CD4-positive, alpha-beta T cell (primary cell): ENCODE measurements around the gene CACNA1G. TPM values are rescaled to one million over a fixed set of nuclear protein-coding genes. Genes with fewer than 3 reads are reported as not detected.

Source experiments
- ATAC-seq: fragments of 200-7000 bp; cut with Tn5 transposase; one replicate; pipeline ENCODE4 v1.10.0; 2022; ENCODE audit warnings: mild to moderate bottlenecking; ENCODE audit not compliant: poor library complexity
- CTCF ChIA-PET: fragments of 350-600 bp; sonication (Branson Sonifier 250); formaldehyde crosslinking; loops from one replicate; lab custom pipeline; 2021; ENCODE audit warnings: antibody characterized with exemption, inconsistent platforms; lab: Charles Lee
- POLR2A ChIA-PET: fragments of 350-600 bp; sonication (Branson Sonifier 250); formaldehyde crosslinking; loops from one replicate; lab custom pipeline; 2021; ENCODE audit warnings: antibody characterized with exemption, inconsistent platforms; lab: Charles Lee
- DNase-seq, 14 experiments: peaks; one replicate each; pipeline ENCODE4 v3.0.0-alpha.2; 2013 to 2020; ENCODE audit warnings: mixed read lengths in 2 of 14
- H3K27ac ChIP-seq, 2 donors: one replicate each; pipeline versions ENCODE4 v1.5.1 to v1.7.0; 2013; ENCODE audit warnings: low read length in 2 of 2, low read depth in 1 of 2, mild to moderate bottlenecking in 1 of 2
- H3K27me3 ChIP-seq, 2 experiments: 1 replicate in 1 of 2; 2 replicates in 1 of 2; pipeline versions ENCODE4 v1.6.1 to v1.7.0; 2013; ENCODE audit warnings: low read length in 2 of 2, control low read depth in 1 of 2, mild to moderate bottlenecking in 1 of 2, moderate library complexity in 1 of 2; ENCODE audit not compliant: insufficient read depth in 2 of 2, control insufficient read depth in 1 of 2
- H3K36me3 ChIP-seq: one replicate; pipeline ENCODE4 v1.6.1; 2013; ENCODE audit warnings: low read length, control low read depth; ENCODE audit not compliant: insufficient read depth
- H3K4me1 ChIP-seq: one replicate; pipeline ENCODE4 v1.6.1; 2013; ENCODE audit warnings: low read length, control low read depth; ENCODE audit not compliant: insufficient read depth
- H3K4me3 ChIP-seq: one replicate; pipeline ENCODE4 v1.5.1; 2013; ENCODE audit warnings: mild to moderate bottlenecking, low read length, moderate library complexity
- H3K9me3 ChIP-seq, 2 experiments: 1 replicate in 1 of 2; 2 replicates in 1 of 2; pipeline versions ENCODE4 v1.6.1 to v1.7.0; 2013; ENCODE audit warnings: low read length in 2 of 2, mild to moderate bottlenecking in 2 of 2, control low read depth in 1 of 2, moderate library complexity in 1 of 2; ENCODE audit not compliant: control insufficient read depth in 1 of 2, insufficient read depth in 1 of 2
- H3K27ac Mint-ChIP-seq: one replicate; pipeline ENCODE4 v1.8.0; 2020; ENCODE audit warnings: mixed read lengths
- H3K27me3 Mint-ChIP-seq: one replicate; pipeline ENCODE4 v1.8.0; 2021; ENCODE audit warnings: mixed read lengths
- H3K36me3 Mint-ChIP-seq: one replicate; pipeline ENCODE4 v1.8.0; 2021; ENCODE audit warnings: low read depth, mixed read lengths
- H3K4me1 Mint-ChIP-seq: one replicate; pipeline ENCODE4 v1.8.0; 2021; ENCODE audit warnings: low read depth, mixed read lengths
- H3K4me3 Mint-ChIP-seq: one replicate; pipeline ENCODE4 v1.8.0; 2020; ENCODE audit warnings: mild to moderate bottlenecking, mixed read lengths
- H3K9me3 Mint-ChIP-seq: one replicate; pipeline ENCODE4 v1.8.0; 2020; ENCODE audit warnings: mixed read lengths
- intact Hi-C, 2 experiments: fragments of 100-400 bp; cut with DNase I in 1 of 2; cut with micrococcal nuclease in 1 of 2; formaldehyde crosslinking; loops; one replicate each; pipeline versions ENCODE4 v1.15.1 to v1.9.0; 2023 to 2025; cut with DNase I, micrococcal nuclease
- total RNA-seq, 174 experiments: library from RNA in 2 of 174; stranded (reverse) in 2 of 174; gene quantifications; one replicate each; pipeline ENCODE4 v1.2.3 and lab custom pipeline; 2021 to 2026
- TF ChIP-seq, protein P1 (sequence below): fragments of 200-600 bp; IDR thresholded peaks from one replicate; pipeline ENCODE4 v1.8.0; 2022; ENCODE audit warnings: antibody characterized with exemption, mild to moderate bottlenecking

Gene CACNA1G
- total RNA-seq, 2 experiments from 2014 or later: not detected

DNA sequence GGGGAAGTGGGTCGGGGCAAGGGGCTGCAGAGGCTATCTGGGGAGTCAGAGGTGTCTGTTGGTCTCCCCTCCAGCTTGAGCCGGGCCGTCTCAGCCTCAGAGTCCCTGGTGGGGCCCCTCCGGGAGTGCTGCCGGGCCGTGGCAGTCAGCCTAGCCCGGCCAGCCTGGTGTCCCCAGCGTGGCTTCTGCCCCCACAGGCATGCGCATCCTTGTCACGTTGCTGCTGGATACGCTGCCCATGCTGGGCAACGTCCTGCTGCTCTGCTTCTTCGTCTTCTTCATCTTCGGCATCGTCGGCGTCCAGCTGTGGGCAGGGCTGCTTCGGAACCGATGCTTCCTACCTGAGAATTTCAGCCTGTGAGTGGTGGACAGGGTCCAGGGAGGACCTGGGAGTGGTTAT is 11.2 kb downstream of the CACNA1G start:
- Mint-ChIP-seq H3K27ac (no peak overlapping the region), H3K36me3 (no peaks in the 10 kb centered on the region), H3K9me3 (no peaks in the 10 kb centered on the region), H3K4me3 (no peak overlapping the region), H3K27me3 (peaks cover 31% of the 10 kb centered on the region), H3K4me1 (no peaks in the 10 kb centered on the region)
- no peaks in the 10 kb centered on the region for H3K9me3 ChIP-seq
- POLR2A ChIA-PET: no interaction called here
- no peaks in the 10 kb centered on the region for H3K4me1 ChIP-seq
- H3K27ac ChIP-seq: no peak overlapping the region
- TF ChIP-seq, protein P1, sequence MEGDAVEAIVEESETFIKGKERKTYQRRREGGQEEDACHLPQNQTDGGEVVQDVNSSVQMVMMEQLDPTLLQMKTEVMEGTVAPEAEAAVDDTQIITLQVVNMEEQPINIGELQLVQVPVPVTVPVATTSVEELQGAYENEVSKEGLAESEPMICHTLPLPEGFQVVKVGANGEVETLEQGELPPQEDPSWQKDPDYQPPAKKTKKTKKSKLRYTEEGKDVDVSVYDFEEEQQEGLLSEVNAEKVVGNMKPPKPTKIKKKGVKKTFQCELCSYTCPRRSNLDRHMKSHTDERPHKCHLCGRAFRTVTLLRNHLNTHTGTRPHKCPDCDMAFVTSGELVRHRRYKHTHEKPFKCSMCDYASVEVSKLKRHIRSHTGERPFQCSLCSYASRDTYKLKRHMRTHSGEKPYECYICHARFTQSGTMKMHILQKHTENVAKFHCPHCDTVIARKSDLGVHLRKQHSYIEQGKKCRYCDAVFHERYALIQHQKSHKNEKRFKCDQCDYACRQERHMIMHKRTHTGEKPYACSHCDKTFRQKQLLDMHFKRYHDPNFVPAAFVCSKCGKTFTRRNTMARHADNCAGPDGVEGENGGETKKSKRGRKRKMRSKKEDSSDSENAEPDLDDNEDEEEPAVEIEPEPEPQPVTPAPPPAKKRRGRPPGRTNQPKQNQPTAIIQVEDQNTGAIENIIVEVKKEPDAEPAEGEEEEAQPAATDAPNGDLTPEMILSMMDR: no peak
- CTCF ChIA-PET: no interaction called here
- DNase-seq (no peak), ATAC-seq (no peak)
- no peak overlapping the region for H3K4me3 ChIP-seq
- H3K27me3 ChIP-seq: peaks cover 5 to 9% of the 10 kb centered on the region in 2 experiments
- no peaks in the 10 kb centered on the region for H3K36me3 ChIP-seq
- intact Hi-C loops: no loop called here

GRCh38 chr17:50572541-50572940 is 12.0 kb downstream of the CACNA1G start:
- no peak for DNase-seq
- CTCF ChIA-PET: no interaction called here
- no peak for ATAC-seq
- Histone ChIP-seq H3K27me3 (peaks cover 0 to under 1% of the 10 kb centered on the region in 2 experiments), H3K27ac (no peak overlapping the region), H3K36me3 (no peaks in the 10 kb centered on the region), H3K9me3 (no peaks in the 10 kb centered on the region), H3K4me3 (no peak overlapping the region), H3K4me1 (no peaks in the 10 kb centered on the region)
- H3K4me1 Mint-ChIP-seq: no peaks in the 10 kb centered on the region
- POLR2A ChIA-PET: no interaction called here
- no peak overlapping the region for H3K27ac Mint-ChIP-seq
- H3K27me3 Mint-ChIP-seq: peaks cover 29% of the 10 kb centered on the region
- TF ChIP-seq, protein P1: no peak
- H3K4me3 Mint-ChIP-seq: no peak overlapping the region
- H3K36me3 Mint-ChIP-seq: no peaks in the 10 kb centered on the region
- H3K9me3 Mint-ChIP-seq: no peaks in the 10 kb centered on the region
- intact Hi-C loops: no loop called here

DNA sequence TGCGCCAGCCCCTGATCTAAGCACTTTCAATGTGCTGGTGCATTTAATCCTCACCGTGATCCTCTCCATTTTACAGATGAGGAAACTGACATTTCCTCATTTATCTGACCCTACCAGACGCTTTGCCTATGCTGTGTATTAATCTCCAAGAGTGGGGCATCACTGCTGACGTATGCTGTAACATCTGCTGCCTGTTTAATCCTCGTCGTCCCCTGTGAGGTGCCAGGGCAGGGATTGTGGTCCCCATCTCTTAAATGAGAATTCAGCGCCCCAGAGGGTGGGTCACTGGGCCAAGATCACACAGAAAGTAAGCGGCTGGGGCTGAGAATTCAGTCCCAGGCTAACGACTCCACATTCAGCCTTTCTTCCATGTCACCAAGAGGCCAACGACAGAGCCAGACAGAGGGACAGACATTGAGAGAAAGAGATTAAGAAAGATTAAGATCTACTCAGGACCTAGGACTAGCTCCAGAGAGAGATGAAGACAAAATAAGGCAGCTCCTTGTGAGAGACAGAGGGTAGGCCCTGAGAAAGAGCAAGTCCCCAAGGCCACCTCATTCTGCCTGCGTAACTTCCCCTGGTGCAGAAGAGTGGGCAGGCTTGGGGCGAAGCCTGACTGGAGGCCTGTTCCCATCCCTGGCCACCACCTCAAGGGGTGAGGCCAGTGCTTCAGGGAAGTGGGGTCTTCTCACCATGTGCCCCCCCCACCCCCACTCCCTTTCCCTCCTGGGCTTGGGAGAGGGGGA is 13.5 kb downstream of the CACNA1G start:
- DNase-seq: no peak
- Mint-ChIP-seq H3K4me3 (no peak overlapping the region), H3K4me1 (no peaks in the 10 kb centered on the region), H3K36me3 (no peaks in the 10 kb centered on the region), H3K9me3 (no peaks in the 10 kb centered on the region), H3K27ac (no peak overlapping the region), H3K27me3 (peaks cover 38% of the 10 kb centered on the region)
- CTCF ChIA-PET: no interaction called here
- TF ChIP-seq, protein P1: no peak
- H3K27ac ChIP-seq: no peak overlapping the region
- H3K4me3 ChIP-seq: no peak overlapping the region
- H3K4me1 ChIP-seq: no peaks in the 10 kb centered on the region
- no peaks in the 10 kb centered on the region for H3K36me3 ChIP-seq
- intact Hi-C loops: no loop called here
- no peak for ATAC-seq
- no peaks in the 10 kb centered on the region for H3K9me3 ChIP-seq
- no peaks in the 10 kb centered on the region for H3K27me3 ChIP-seq
- POLR2A ChIA-PET: no interaction called here
